ENCODE data around the gene NOTCH2.
A peak's percentile ranks its signal among the peaks of the same experiment; 100 is the strongest.

NOTCH2 gene

DNA sequence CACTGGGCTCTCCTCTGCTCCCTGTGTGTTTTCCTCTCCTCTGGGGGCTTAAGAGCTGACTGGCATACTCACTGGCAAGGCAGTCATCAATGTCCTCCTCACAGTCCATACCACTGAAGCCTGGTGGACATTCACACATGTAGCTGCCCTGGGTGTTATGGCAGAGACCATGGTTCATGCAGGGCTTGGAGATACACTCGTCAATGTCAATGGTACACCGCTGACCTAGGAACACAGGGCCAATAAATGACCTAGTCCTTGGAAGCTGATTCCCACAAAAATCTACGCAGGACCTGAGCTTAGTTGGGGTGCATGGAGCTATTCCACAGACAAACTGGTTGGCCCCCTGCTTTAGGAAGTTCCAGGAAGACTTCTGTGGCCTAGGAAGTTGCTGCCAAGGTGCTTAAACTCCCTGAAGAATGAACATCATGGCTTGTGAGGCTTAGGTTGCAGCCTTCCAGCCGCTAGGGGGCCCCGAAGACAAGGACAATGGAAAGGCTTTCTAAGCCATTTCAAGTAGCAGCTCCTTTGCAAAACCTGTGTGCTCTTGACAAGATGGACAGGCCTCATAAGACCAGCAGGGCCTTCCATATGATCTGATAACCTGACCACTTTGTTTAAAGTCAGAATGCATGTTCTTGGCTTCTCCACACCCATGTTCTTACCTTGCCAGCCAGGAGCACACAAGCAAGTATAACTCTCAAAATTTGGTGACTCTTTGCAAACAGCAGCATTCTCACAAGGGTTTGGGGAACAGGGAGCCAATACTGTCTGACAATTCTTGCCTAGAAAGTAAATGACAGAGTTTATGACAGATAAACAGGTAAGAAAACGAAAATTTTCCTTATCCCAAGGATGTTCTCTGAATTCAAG is 120.9 kb downstream of the NOTCH2 start:
- DNase-seq: peak in 50 of 56 donors; percentile 4 to 86 (median 38)

DNA sequence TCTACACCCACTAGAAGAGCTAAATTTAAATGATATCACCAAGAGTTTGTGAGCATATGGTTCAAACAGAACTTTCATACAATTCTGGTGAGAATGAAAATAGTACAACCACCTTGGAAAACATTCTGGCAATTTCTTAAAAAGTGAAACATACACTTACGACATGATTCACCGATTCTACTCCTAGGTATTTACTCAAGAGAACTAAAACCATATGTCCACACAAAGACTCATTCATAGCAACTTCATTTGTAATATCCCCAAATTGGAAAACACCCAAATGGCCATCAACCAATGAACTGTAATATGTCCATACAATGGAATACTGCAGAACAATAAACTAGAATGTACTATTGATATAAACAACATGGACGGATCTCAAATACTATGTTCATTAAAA is 122.0 kb downstream of the NOTCH2 start:
- no peak for DNase-seq

DNA sequence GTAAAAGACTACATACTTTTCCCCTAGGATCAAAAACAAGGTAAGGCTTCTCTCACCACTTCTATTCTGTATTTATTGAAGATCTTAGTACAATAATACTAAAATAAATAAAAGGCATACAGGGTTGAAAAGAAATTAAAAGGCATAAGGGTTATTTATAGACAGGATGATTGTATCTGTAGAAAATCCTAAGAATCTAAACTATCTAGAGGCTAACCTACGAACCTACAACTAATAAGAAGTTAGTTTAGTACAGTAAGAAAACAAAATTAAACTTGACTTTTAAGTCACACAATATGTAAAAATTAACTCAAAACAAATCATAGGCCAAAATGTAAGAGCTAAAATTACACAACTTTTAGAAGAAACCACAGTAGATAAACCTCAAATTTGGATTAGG is 122.7 kb downstream of the NOTCH2 start:
- no peak for DNase-seq

DNA sequence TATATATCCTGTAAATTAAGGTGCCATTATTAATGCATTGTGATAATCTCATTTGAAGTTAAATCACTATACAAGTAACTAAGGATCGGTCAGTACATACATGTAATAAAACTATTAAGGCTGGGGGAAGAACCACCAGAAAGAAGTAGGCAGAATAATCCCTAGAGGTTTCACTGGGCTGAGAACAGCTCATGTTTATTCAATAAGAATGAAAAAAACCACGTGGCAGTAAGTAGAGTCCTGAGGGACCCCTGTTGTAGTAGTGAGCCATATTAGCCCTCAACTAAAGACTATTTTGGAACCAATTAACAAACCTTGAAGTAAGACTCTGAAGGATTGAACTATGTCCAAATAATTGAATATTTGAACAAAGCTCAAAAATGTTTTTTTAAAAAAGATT is 126.2 kb downstream of the NOTCH2 start:
- no peak for DNase-seq

- DNase-seq: peak in 1 of 56 donors; percentile 14
Observed at GRCh38 chr1:119941392-119941791, 128.1 kb downstream of the NOTCH2 start.

DNA sequence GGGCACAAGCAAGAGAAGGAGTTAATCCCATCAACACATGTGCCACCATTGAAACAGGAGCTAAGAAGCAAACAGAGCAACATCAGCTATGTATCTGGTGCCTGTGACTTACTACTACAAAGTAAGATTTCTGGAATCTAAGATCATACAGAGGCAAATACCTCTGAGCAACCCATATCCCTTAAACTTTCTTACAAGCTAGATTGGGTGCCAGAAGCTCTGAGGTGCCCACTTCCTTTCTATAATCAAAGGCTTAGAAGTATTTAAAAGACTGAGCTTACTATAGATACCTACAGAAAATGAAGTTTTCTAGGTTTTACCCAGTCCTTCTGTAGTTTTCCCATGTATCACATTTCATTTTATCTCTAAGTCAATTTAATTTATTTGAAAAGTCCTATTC is 128.8 kb downstream of the NOTCH2 start:
- DNase-seq: no peak

- no peak for DNase-seq
Observed at GRCh38 chr1:119937198-119937597, 132.3 kb downstream of the NOTCH2 start.

- DNase-seq: no peak
Observed at GRCh38 chr1:119935915-119936314, 133.5 kb downstream of the NOTCH2 start.

DNA sequence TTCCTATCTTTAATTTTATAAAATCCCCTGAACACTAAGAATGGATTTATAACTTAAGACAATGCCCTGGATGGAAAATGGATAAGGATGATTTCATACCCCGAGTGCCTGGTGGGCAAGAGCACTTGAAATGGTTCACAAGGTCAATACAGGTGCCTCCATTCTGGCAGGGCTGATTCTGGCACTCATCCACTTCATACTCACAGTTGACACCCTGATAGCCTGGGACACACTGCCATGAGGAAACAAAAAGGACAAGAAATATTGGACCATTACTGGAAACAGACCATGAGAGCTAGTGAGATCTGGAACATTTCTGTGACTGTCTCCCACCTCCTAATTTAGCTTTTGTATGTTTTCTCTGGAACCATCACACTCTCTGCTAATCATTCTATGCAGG is 134.1 kb downstream of the NOTCH2 start:
- DNase-seq: no peak

DNA sequence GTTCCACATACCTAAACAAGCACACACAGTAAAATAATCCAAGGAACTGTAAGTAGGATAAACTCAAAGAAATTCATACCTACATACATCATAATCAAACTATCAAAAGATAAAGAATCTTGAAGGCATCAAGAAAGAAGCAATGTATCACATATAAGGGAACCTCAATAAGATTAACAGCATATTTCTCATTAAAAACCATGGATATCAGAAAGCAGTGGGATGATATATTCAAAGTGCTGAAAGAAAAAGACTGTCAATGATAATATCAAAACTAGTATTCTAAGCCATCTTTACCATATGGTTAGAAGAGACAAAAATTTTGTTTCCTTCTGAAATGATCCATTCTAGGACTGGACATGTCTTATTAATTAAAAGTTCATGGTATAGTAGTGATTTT is 136.1 kb downstream of the NOTCH2 start:
- DNase-seq: no peak

- DNase-seq: no peak
Observed at GRCh38 chr1:119929643-119930315, 139.7 kb downstream of the NOTCH2 start.

GRCh38 chr1:119926553-119926952 is 142.9 kb downstream of the NOTCH2 start:
- DNase-seq: no peak

DNA sequence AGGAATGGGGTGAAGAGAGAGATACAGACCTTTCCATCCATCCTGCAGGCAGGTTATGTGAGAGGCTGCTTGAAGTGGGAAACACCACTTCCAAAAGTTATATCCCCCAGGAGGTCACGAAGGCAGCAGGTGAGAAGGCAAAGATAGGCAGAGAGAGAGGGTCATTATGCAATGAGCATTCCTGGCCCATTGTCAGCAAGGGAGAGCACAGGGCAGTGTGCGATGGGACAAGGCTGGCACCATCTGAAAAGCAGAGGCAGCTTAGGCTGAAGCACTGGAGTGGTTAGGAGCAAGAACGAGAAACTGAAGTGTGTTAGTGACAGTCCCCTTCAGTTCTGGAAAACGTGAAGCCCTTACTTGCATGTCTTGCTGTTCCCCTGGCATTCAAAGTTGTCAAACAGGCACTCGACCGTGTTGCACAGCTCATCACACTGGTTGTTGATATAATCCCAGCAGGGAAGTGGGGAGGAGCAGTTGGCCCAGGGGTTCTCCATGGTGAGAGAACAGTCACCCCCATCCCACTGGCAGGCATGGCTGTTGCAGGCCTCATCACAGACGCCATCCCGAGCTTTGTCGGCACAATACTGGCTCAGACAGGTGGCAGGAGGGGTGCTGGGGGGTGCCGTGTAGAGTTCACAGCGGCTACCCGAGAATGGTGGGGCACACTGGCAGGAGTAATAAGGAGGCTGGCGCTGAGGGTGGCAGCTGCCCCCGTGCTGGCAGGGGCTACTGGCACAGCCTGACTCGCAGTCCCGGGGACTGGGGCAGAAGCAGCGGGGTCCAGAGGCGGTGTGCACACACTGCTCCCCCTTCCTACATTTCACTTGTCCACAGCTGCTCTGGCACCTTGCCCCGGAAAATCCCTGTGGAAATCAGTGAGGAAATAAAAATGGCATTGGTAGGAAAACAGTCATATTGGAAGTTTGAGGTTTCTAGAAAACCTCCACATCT is 144.2 kb downstream of the NOTCH2 start:
- DNase-seq: no peak

GRCh38 chr1:119920104-119920968 is 149.1 kb downstream of the NOTCH2 start:
- no peak for DNase-seq

- DNase-seq: no peak
Observed at GRCh38 chr1:119919241-119919640, 150.2 kb downstream of the NOTCH2 start.

DNA sequence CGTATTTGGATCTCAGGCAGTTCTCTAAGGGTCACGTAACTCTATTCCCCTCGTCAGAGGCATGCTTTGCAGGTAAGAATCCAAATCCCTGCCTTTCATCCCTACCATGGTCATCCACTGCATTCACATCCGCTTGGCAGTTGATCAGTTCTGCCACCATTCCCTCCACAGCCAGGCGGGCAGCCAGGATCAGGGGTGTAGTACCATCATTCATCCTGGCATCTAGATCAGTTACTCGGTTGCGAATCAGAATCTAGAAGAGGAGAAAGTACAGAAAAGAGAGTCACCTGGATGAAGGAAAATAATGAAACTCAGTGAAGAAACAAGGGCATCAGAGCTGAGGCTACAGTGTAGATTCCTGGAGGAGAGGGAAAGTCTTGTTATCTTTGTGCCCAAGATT is 151.2 kb downstream of the NOTCH2 start:
- DNase-seq: no peak

DNA sequence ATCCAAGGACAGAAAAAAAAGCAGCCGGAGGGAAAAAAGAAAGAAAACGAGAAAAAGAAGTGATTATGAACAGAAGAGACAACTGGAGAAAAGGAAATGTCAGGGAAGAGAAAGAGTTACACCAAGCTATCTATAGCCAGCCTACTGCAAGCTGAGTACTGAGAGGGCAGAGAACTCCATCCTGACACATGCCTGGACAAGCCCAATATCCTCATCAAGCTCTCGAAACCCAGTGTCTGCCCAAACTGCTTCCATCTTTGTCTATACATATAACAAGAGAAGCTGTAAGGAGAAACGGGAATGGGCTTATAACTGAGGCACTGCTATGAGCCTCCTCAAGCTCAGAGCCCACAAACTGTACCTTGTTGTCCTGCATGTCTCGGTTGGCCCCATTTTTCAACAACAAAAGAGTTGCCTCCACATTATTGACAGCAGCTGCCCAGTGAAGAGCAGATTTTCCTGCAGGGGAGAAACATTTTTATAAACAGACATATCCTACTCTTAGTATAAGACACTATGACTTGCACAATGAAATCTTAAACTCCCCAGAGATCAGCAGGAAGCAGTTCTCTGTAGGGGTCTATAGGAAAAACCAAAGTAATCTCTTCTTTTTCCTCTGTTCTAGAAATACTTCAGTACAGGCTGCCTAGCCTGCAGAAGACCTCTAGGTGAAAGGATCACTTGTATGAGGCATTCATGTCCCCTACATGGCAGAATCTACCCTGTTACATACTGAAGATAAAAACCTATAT is 152.0 kb downstream of the NOTCH2 start:
- no peak for DNase-seq

DNA sequence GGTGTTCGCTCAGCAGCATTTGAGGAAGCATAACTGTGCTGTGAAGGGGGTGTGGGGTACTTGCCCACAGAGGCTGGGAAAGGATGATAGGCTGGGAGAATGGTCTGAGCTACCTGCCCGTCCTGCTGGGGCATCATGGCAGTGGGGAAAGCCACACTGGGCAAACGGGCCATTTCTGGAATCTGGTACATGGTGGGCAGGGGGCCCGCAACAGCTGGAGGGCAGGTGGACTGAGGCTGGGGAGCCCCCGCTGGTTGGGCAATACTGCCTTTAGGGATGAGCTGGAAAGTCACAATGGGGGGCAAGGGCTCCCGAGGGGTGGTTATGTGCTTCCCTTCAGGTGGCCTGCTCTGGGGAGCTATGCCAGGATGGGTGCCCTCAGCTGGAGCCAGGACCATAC is 153.9 kb downstream of the NOTCH2 start:
- DNase-seq: no peak

- DNase-seq: no peak
Observed at GRCh38 chr1:119914071-119914470, 155.4 kb downstream of the NOTCH2 start.

- no peak for DNase-seq
Observed at GRCh38 chr1:119912963-119913362, 156.5 kb downstream of the NOTCH2 start.
